Mesenteric fat pad (tissue), 1 donor: ENCODE measurements around the gene VCPKMT. TPM values are rescaled to one million over a fixed set of nuclear protein-coding genes. Genes with fewer than 3 reads are reported as not detected.

Experiments
- DNase-seq: peaks from one replicate; pipeline ENCODE4 v3.0.0-alpha.2; 2020; ENCODE audit warnings: low spot score
- long read RNA-seq: library from polyadenylated mRNA; unstranded; transcript quantifications from one replicate; pipeline ENCODE4 v2.0.0, GENCODE V29; 2020
- total RNA-seq: library from RNA; stranded (reverse); fragmentation: NEBNext Ultra II Directional; extraction: Animal tissue kit (Norgen Biotek cat#: 25700); gene quantifications from one replicate; pipeline ENCODE4 v1.2.1, GENCODE V29; 2021
- donor health status: DM: yes; HTN: yes; CAD: no.

VCPKMT gene
- total RNA-seq: 5.8 TPM
- long read RNA-seq, transcript VCPKMT-202 (6 exons, 1,761 nt): minor isoform, 6 of 30 reads
- long read RNA-seq, transcript VCPKMT-204 (6 exons, 1,793 nt): major isoform, 7 of 30 reads
- long read RNA-seq, partial matches to known transcripts: 4 of 30 reads
- long read RNA-seq, other reads (novel, unspliced or antisense): 10 of 30 reads

DNA sequence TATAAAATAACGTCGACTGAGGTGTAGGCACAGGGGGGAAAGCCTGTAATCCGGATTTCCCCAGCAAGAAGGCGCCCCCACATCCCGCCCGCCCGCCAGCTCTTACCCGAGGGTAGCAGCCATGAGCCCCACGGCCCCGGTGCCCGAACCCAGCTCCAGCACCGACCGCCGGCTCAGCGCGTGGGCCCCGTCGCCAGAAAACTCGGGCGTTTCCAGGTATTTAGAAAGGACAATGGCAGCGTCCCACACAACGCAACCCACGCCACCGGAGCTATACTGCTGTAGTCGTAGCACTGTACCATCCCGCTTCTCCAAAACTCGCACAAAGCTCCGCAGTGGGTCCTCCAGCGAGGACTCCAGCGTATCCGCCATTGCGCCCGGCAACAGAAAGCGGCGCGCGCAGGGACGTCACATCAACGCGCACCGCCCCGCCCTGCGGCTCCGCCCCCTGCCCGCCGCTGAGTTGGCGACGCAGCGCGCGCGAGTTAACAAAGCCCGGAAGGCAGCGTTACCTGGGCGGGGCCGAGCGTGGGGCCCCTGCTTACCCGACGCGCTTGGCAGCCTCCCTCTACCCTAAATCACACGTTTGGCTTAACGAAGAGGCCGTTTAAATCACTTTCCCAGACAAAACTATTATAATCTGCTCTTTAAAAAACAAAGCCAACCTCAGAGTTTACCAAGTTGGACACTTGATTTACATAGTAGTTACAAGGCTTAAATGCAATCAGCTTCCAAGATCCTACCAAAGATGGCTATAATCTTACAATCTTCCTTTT lies at the start of gene VCPKMT:
VCPKMT (minus strand) TSS at position 392 of the 776 bp plus-strand sequence; CDS start at position 372, 20 bp downstream.
- peak; percentile 98 for DNase-seq

DNA sequence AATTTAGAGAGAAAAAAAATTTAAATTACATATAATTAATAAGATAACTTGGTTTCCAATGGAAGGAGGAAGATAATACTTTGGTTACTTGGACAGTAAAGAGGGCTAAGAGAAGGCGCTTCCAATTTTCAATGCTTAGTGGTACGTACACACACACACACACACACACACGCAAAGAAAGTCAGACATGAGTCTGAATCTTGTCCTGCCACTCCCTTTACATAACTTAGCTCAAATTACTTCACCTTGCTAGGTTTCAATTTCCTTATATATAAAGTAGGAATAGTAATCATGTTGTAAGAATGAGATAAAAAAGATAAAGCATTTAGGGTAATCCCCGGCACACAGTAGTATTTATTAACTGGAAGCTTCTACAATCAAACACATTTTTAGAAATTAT lies 39.7 kb upstream of the VCPKMT start:
- no peak for DNase-seq

DNA sequence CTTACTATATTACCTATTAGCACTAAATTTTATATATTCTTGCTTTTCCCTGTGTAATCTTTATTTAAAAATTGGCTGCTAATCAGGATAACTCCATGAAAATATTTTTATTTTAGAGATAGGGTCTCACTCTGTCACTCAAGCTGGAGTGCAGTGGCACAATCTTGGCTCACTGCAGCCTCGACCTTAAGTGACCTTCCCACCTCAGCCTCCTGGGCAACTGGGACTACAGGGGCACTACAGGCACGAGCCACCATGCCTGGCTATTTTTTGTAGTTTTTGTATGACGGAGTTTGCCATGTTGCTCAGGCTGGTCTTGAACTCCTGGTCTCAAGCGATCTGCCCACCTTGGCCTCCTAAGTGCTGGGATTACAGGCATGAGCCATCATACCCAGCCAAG lies 32.4 kb upstream of the VCPKMT start:
- DNase-seq: no peak

DNA sequence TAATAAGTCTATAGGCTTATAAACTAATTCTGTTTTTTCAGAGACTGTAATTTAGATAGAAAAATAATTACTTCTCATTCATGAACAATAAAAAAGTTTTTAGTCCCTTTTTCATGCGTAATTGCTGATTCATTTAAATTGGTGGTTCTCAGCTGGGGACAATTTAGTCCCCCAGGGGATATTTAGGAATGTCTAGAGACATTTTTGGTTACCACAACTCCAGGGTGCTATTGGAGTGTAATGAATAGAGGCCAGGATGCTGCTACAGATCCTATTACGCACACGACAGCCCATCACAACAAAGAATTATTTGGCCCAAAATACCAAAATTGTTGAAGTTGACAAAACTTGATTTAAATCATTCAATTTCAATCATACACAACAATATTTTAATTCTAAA lies 22.8 kb upstream of the VCPKMT start:
- no peak for DNase-seq

DNA sequence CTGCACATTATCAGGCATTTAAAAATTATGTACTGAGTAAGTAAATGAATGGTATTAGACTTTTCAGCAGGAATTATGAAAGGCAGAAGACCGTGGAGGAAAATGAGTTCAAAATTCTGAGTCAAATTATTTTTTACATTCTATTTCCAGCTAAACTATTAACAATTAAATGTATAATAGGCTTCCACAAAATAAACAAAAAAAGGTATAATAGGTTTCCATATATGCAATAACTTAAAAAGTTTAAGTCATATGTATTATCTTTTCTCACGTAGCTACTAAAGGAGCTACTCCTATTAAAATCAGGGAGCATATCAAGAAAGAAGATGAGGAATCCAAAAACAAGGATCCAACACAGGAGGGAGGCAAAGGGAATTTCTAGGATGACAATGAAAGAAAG lies 11.4 kb upstream of the VCPKMT start:
- DNase-seq: no peak

DNA sequence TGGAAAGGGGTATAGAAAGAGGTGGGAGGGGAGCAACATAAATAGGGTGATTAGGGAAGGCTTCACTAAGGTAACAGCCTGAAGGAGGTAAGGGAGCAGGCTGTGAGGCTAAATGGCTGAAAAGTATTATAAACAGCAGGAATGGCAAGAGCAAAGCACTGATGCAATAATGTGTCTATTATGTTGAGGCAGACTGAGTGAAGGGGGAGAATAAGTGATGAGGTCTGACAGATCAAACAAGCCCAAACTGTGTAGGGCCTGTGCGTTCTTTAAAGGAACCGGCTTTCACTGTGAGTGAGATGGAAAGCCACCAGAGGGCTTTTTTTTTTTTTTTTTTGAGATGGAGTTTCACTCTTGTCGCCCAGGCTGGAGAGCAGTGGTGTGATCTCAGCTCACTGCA lies 6.7 kb upstream of the VCPKMT start:
- no peak for DNase-seq

DNA sequence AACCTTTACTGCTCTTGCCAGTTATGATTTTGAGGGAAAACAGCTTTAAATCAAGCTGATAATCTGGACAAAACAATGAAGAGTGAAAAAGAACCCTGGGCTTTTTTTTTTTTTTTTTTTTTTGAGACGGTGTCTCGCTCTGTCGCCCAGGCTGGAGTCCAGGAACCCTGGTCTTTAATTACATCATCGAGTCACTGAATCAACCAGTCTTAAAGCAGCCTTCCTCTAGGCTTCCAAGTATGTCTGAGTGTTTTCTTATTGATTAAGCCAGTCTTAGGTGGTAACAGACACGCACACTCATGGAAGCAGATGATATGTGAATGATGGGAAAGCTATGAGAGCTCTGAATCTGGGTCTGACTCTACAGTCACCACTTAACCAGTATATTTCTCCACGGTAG lies 5.9 kb upstream of the VCPKMT start:
- no peak for DNase-seq

DNA sequence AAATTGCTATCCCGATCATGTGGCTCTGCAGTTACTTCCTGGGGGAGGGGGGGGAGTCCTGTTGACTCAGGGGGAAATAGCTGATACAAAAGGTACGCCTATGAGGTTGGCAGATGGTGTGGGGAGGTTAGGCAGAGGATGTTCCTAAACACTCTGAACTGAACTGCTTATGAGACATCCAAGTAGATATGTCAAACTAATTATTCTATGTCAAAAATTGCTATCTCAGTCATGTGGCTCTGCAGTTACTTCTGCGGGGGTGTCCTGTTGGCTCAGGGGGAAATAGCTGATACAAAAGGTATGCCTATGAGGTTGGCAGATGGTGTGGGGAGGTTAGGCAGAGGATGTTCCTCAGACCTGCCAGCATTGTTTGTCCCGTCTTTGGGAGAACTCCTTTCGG lies 5.1 kb upstream of the VCPKMT start:
- DNase-seq: no peak

DNA sequence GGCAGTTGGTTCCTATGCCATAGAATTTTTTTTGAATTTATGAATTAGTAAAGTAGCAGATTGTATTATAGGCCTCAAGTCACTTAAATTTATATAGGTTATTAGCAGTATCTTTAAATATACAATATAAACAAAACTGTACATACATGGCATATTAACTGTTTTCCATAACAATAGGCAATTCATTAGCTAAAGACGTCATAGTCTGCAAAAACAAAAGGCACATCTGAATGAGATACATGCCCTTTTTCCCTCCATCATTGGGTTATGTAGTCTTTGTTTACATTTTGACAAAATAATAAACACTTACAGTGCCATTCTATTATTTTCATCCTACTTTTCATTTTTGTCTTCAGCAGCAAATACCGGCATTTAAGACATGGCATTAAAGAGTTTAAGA lies 1.1 kb upstream of the VCPKMT start:
- DNase-seq: no peak

DNA sequence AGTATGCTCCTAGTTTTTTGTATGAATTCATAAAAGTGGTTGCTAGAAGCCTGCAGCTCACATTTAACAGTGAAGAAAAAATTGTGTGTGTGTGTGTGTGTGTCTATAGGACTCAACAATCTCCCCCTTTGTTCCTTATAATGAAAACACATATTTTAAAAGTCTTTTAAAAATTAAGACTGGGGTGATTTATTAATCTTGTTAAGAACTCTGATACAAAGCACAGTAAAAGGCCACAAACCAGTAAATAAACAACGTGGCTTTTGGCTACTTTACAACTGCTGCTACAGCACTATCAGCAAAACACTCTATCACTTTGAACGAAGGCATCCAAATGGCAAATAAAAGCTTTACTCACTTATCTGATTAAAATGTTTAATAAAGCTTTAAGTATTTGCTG lies 594 bp upstream of the VCPKMT start:
- DNase-seq: no peak

DNA sequence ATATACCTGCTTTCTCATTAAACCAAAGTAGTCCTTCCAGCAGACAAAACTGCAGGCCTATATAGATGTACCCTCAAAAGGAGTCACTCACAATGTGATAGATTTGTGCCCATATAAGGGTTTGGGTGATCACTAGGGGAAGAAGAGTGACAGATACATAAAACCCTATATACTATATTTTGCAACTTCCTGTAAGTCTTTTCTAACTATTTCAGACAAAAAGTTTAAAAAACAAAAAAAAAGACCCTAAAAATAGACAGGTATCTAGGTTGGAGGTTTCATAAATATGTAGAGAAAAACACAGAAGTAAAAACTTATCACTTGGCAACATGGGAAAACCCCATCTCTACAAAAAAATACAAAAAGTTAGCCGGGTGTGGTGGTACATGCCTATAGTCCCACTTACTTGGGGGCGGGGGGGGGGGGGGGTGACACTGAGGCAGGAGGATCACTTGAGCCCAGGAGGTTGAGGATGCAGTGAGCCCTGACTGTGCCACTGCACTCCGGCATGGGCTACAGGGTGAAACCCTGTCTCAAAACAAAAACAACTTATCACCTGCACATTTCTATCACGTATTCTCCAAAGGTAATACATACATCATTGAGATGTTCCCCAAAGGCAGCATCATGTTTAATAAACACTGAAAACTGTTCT lies 2.9 kb downstream of the VCPKMT start:
- DNase-seq: no peak

DNA sequence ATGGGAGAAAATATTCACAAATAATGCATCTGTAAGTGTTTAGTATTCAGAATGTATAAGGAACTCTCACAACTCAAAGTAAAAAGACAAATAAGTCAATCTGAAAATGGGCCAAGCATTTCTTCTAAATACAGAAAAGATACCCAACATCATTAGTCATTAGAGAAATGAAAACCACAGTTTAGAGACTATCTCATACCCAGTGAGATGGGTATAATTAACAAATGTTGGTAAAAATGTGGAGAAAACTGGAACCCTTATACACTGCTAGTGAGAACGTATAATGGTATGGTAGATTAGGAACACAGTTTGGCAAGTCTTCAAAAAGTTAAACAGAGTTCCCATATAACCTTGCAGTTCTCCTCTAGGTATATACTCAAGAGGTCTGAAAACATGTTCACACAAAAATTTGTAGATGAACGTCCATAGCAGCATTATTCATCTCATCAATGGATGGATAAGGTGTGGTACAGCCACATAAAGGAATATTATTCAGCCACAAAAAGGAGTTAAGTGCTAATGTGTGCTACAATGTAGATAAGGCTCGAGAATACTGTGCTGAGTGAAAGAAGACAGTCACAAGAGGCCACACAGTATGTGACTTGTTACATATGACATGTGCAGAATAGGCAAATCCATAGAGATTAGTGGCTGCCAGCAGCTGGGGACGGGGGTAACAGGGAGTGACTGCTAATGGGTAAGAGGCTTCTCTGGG lies 5.9 kb downstream of the VCPKMT start:
- DNase-seq: no peak

DNA sequence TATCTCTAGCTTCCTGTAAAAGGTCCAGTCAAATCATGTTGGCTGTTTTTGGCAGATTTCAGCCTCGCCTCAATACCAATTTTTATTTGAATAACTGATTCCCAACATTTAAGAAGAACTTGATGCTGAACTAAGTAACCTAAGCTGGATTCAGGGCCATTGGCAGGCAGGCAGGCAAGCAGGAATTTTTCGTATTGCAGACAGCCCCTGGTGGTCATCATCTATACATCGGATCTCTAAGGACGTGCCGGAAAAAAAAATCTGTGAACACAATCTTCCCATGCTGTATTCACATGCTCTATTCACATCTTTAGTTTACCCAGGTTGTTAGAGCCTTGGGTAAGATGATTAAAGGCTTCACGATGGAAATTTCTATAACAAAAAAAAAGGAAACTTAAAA lies 7.0 kb downstream of the VCPKMT start:
- DNase-seq: no peak

DNA sequence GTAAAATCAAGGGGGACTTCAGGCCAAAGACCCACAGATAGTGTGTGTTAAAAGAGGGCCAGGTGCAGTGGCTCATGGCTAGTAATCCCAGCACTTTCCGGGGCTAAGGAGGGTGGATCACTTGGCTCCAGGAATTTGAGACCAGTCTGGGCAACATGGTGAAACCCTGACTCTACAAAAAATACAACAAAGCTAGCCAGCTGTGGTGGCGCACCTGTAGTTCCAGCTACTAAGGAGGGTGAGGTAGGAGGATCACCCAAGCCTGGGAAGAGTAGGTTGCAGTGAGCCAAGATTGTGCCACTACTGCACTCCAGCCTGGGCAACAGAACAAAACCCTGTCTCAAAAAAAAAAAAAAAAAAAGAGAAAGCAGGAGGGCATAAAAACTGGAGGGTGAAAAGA lies 8.5 kb downstream of the VCPKMT start:
- no peak for DNase-seq

DNA sequence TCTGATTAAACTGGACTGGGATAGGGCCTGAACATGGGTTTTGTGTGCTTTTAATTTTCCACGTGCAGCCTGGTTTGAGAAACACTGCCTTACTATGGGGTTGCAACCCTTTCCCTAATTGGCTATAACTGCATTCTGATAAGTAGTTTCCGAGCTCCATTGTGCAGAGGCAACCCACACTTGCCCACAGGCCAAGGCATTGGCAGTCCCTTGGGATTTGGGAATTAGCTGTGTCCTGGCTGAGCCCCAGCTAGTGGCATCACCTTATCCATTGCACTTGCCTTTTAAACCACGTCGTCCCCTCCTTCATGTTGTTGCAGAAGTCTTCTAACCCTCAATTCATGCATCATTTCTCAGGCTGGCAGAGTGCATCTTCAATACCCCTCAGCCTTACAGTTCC lies 10.2 kb downstream of the VCPKMT start:
- no peak for DNase-seq

DNA sequence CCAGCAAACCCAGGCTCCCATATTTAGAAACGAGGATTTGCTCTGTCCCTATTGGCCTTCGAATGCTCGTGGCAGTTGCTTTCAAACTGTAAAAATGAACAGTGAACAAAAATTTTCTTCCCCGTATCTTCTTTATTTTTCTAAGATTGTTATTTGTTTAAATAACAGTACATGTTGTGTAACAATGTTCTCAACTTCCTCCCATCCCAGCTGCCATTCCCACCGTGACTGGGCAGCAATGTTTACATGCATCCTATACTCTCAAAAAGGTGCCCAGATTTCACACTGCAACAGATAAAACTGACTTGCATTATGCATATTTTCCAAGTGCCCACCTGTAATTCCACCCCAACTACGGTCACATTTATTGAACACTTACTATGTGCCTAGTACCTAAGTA lies 12.8 kb downstream of the VCPKMT start:
- no peak for DNase-seq

DNA sequence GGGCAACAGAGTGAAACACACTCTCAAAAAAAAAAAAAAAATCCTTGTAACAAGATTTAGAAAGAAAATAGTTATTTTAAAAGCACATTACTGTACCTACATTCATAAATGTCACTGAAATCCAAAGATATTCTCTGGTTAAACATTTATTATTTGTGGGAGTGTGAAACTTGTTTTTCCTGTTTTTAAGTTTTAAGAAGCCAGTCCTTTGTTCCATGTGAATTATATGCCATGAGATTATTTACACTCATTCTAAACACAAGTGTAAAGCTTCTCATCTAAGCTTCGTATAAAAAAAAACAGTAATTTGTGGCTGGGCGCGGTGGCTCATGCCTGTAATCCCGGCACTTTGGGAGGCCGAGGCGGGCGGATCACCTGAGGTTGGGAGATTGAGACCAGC lies 15.0 kb downstream of the VCPKMT start:
- no peak for DNase-seq

DNA sequence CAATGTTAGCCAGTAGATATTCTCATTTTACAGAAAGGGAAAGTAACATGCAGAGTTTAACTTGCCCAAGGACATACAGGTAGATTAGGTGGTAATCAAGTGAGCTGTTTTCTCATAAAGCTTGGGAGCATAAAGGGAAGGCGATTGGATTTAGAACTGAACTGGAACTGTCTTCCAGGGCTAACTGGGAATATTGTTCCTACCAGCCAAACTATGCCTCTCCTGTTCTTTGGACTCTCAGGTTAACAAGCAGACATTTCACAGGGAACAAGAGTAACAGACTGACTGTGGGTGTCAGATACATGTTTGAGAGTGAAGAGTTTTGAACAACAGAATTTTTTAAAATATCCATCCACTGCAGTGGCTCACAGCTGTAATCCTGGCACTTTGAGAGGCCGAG lies 15.6 kb downstream of the VCPKMT start:
- no peak for DNase-seq

DNA sequence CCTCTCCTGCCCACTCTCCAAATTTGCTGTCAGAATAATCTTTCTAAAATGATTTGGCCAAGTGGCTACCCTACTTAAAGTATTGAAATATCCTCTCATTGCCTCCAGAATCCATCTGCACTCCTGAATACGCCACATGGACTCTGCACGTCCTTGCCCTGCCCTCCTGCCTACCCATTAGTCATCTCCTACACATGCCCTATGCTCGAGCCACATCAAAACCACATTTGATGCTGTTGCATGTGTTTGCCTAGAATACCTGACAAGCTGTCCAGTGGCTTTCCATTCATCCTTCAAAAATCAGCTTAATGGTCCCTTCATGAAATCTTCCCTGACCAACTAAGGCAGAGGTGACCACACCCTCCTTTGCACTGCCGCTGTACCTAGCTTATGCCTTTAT lies 17.0 kb downstream of the VCPKMT start:
- no peak for DNase-seq

DNA sequence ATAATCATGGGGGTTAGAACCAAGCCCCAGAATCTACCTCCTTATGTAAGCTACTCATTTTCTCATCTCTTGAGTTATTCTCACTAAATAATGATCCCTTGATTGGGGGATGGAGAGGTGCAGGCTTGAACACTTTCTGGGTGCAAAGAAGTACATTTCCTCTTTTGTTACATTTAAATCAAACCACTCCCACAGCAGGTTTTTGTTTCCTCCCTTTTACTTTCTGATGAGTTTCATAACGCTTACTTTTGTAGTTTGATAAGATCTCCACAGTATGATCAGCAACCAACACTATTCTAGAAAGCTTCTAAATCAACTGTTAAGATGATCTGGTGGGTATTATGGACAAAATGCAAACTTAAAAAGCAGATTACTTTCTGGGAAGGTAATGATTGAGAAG lies 20.5 kb downstream of the VCPKMT start:
- no peak for DNase-seq

DNA sequence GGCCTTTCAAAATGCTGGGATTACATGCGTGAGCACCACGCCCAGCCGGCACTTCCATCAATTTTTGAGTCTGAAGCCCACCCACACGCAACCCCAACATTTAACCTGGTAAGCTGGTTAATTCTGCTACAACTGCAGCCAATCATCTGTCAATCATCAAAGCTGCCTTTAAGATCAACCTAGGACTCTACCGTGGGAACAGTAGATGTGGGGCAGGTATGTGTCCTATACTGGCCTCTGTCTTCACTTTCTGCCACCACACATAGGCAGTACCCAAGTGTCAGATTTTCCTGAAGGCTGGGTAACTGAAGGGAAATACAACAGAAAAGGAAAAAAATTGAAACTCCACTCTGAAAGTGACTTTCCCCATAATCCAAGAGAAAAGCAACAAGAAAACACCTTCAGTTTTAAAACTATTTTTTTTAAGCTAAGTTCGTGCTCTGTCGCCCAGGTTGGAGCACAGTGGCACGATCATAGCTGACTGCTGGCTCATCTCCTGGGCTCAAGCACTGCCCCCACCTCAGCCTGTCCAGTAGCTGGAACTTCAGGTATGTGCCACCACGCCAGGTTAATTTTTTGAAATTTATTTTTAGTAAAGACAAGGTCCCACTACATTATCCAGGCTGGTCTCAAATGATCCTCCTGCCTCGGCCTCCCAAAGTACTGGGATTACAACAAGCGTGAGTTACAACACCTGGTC lies 22.2 kb downstream of the VCPKMT start:
- DNase-seq: no peak

DNA sequence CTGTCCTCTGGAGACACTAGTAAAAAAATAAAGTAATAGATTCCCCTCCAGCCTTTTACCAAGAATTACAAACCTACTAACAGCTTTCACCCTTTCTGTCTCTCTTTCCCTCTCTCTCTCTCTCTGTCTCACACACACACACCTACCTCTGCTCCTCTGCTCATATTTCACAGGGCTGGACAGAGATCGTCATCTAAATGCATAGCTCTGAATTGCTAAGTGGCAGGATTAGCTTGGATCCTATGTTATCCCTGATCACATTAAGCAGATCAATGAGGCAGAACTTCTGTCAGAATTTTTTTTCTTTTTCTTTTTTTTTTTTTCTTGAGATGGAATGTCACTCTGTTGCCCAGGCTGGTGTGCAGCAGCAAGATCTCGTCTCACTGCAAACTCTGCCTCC lies 22.9 kb downstream of the VCPKMT start:
- no peak for DNase-seq
